Right hindlimb (tissue), 1 donor: ENCODE results near the gene P2RY8.
A peak's percentile ranks its signal among the peaks of the same experiment; 100 is the strongest.
"Not testable (repeated sequence)": the region's sequence is repeated elsewhere in the genome, so short reads cannot be mapped to it uniquely, and the experiment has no call there.

Experiments used
- DNase-seq: peaks from one replicate; pipeline ENCODE4 v3.0.0-alpha.2; 2018

The P2RY8 gene

GRCh38 chrX:1440506-1440905 lies 96.5 kb downstream of the P2RY8 start:
- no peak for DNase-seq

DNA sequence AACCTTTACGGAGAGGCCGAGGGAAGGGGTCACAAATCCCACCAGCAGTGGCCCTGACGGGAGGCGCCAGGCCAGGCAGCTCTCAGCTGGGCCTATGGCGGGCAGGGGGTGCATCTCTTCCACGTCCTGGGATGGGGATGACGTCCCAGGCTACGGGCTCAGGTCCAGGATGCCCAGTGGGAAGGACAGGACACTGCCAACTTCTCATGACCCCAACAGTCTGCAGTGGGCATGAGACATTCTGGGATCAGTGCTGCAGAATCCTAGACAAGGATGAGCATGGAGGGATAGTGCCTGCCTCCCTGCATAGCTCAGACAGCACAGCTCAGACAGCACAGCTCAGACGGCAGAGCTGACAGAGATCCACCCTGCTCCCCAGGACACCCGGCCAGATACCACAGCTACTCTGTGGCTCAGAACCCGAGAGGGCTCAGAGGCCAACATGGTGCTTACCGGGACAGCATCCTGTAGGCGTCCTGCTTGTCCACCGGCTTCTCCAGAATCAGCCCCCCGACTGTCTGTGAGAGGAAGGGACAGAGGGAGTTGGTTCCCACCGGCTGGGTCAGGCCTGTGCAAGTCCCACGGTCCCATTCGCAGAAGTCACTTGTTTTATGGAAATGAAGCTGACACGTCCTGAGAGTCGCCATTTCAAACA lies 101.6 kb downstream of the P2RY8 start:
- DNase-seq, result peak; percentile 12

GRCh38 chrX:1434871-1435240 lies 102.1 kb downstream of the P2RY8 start:
- DNase-seq, result no peak

DNA sequence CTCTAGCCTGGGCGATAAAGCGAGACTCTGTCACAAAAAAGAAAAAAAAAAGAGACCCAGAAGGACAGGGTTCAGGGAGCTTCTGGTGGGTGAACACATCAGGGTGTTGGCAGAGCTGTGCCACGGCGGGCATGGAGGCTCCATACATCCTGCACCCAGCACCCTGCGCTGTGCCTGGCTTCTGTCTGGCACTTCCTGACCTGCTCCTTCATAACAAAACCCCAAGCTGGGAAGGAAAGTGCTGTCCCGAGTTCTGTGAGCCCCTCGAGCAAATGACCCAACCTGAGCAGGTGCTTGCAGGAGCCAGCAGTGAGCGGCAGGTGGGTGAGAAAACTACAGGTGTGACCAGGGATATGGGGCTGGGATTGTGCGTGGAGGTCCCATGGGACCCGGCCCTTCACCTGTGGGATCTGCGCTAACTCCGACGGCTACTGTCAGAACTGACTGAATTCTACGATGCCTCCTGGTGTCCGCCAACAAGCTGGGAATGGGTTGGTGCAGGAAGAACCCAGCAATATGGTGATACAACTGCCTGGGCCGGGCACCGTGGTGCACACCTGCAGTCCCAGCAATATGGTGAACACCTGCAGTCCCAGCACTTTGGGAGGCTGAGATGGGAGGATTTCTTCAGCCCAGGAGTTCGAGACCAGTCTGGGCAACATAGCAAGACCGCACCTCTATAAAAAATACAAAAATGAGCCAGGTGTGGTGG lies 103.2 kb downstream of the P2RY8 start:
- peak; percentile 7 for DNase-seq

- no peak for DNase-seq
Measured at GRCh38 chrX:1430451-1430850, 106.5 kb downstream of the P2RY8 start.

DNA sequence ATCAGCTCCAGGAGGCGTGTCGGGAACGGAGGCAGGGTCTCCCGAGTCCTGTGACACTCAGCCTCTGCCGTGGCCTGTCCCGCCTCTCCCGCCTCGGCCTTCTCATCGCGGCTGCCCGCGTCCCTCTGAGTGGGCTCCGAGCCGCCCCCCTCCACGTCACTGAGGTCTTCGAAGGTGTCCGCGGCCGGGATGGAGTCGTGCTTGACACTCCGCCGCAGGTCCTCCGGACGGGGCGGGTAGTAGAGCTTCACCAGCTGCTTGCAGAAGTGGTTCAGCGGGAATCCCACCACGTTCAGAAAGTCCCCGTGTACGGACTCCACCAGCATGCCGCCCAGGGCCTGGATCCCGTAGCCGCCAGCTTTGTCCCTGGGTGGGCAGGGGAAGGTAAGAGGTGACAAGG lies 109.2 kb downstream of the P2RY8 start:
- DNase-seq, result no peak

DNA sequence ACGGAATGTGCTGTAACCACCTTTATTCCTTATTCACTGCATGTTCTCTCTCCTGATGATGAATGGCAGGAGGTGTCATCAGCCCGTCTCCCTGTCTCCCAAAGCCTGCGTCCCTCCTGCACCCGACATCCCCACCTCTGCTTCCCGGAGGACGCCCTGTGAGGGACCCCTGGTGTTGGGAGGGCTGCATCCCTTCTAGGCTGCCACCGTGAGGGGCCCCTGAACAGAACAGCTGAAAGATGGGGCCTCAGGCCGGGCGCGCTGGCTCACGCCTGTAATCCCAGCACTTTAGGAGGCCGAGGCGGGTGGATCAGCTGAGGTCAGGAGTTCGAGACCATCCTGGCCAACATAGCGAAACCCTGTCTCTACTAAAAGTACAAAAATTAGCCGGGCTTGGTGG lies 110.7 kb downstream of the P2RY8 start:
- not testable (repeated sequence) for DNase-seq

DNA sequence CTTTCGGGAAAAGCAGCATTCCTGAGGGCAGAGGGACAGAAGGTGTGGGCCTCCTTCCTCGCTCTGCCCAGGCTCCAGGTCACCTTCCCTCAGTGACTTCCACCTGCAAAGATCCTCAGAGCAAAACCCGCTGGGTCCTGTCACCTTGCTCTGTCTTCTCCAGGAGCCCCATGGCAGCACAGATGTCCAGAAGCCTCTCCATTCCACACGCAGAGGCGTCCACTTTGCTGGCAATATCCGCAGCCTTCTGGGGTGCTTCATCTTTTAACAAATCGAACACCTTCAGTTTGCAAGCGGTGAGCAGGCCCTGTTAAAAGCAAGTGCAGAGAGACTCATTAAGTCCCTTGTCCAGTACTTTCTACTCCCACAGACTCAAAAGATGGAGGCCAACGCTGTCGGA lies 111.6 kb downstream of the P2RY8 start:
- DNase-seq, result no peak

- DNase-seq, result no peak
Measured at GRCh38 chrX:1424147-1424851, 112.7 kb downstream of the P2RY8 start.

DNA sequence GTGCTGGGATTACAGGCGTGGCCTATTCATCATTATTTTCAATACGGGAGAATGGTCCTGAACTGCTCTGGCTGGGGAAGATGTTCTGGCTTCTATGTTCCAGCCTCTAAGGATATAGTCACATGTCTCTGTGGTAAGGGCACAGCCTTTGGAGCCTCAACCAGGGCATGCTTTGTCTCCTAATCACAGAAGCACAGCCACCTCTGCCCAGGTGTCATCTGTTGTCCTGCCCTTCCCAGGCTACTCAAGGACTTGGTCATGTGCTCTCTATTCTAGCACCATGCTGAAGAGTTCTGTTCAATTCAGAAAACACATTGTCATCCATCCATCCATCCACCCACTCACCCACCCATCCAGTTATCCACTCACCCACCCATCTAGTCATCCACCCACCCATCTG lies 113.8 kb downstream of the P2RY8 start:
- no peak for DNase-seq

DNA sequence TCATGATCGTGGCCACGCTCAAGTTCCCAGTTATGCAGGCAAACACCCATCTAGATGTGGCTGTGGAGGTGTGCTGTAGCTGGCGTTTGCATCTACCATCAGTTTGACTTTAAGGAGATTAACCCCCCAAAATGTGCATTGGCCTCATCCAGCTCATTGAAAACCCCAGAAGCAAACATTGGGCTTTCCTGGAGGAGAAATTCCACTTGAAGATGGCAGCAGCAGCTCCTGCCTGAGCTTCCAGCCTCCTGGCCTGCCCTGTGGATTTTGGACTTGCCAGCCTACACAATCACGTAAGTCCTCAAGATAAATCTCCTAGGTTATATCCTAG lies 114.9 kb downstream of the P2RY8 start:
- no peak for DNase-seq

DNA sequence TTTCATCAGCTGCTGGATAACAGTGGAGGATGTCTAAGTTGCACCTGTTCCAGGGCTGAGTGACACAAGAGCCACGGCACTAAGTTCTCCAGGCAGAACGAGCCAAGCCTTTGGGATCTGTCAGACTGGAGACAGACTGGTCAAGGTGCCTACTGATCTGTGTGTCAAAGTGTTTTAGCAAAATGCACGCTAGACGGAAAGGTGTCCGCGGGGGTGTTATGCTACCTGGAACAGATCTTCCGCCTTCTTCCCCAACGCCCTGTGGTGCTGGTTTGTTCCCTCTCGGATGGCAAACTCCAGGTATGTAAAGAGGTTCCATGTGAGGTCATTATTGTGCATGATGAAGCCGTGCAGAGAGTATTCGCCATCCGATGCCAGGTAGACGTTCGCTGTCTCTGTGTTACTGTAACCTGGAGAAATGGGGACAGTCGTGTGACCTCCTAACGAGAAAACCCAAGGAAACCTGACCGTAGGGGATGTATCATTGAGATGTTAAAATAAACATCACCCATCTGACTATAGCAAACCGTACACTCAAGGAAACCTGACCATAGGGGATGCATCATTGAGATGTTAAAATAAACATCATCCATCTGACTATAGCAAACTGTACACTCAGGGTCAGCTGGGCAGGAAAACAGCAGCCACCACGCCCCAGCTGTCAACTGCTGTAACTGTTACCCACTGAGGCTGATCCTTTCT lies 115.4 kb downstream of the P2RY8 start:
- no peak for DNase-seq

DNA sequence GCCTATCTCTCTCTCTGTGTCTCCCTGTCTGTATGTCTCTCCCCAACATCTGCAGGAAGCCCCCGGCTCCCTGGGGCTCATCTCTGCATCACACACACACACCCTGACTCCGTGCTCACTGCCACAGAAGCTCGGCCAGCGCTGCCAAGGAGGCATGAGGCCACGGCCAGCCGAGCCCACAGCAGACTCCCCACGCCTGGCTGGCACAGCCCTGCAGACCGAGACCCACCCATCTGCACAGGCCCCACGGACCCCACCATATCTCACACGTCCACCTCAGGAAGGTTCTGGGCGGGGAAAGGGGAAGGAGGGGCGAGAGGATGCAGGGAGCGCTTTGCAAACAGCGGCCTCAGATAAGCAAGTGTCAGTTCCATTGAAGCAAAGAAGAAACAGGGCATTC lies 116.6 kb downstream of the P2RY8 start:
- peak; percentile 23 for DNase-seq

- DNase-seq, result peak; percentile 8
Measured at GRCh38 chrX:1419545-1420355, 117.2 kb downstream of the P2RY8 start.

DNA sequence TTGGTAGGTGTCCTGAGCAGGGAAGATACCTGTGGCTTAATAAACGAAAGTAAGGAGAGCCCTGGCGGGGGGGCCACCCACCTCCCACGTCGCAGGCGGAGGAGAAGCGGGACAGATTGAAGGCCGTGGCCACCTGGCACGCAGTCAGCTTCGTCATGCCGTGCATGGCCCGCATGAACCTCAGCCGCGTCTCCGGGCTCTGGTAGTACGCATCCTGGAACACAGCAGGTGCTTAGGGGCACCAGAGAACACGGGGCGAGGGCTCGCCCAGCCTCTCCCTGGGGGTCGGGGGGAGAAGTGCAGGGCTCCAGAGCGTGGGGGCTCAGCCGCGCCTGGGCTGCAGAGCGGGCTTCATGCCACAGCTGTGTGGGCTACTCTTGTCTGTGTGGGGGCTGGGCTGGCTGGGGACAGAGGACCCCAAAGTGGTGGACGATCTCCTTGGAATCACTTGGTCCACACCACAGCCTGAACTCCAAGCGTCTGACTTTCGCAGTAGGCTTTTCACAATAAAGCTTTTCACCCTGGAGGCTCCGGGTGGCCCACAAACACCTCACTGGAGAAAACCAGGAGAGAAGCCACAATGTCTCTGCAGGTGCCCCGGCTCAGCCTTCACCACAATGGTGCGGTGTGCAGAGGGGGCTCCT lies 118.0 kb downstream of the P2RY8 start:
- DNase-seq, result peak; percentile 15

- DNase-seq, result peak; percentile 9
Measured at GRCh38 chrX:1417921-1418771, 118.8 kb downstream of the P2RY8 start.

GRCh38 chrX:1416965-1417760 lies 119.8 kb downstream of the P2RY8 start:
- no peak for DNase-seq

DNA sequence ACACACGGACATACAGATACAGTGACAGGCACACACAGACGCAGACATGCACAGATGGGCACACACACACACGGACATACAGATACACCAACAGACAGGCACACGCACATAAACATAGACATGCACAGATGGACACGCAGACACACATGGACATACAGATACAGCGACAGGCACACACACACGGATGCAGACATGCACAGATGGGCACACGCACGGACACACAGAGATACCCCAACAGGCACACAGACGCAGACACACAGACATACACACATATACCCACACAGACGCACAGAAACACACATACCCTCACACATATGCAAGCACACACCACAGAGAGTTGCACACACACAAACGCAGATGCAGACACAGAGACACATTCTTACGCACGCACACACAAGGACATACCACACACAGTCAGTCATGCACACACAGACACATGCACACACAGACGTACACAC lies 120.6 kb downstream of the P2RY8 start:
- no peak for DNase-seq
